Midbrain (tissue), 1 donor: Measurements from ENCODE around the gene C3orf70.

Experiments
- DNase-seq: peaks from one replicate; lab custom pipeline; 2025; lab: John Stamatoyannopoulos, UW

Gene C3orf70

DNA sequence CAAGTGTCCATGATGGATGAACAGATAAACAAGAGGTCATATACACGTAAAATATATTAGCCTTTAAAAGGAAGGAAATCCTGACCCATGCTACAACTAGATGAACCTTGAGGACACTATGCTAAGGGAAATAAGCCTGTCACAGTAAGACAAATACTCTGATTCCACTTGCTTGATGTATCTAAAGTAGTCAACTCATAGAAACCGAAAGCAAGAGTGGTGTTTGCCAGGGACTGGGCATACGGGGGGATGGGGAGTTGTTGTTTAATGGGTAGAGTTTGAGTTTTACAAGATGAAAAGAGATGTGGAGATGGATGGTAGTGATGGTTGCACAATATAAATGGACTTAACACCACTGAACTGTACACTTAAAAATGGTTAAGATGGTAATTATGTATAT lies 65.4 kb downstream of the C3orf70 start:
- DNase-seq, result no peak

DNA sequence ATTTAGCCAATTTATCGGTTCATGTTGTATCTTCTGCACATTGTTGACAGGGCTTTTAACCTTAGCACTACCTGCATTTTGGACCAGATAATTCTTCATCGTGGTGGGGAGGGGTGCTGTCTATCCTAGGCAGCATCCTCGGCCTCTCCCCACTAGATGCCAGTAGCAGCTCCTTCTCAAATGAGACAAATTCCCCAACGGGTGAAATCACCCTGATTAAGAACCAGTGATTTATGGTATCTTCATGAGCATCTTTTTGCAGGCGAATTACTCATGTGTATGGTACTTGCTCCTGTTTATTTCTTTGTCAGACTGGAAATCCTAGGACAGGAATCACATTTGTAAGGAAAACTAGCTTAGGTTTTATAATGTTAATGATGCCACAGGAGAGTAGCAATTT lies 68.0 kb downstream of the C3orf70 start:
- peak; percentile 27 for DNase-seq

DNA sequence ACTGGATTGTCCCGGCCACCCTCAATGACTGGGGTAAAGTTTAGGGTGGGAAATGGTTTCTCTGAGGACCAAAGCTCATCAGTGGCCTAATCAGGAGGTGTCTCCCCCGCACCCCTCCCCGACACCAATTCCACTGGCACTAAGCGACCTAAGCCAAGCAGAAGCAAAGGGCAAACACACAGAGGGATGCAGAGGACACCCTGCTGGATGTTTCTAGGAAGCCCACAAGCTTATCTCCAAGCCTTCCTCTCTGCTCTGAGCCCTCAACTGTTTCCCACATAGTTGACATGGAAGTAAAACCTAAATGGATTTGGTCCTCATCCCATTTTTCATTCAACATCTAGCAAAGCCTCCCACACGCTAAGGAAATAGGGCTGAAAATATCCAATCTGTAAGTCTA lies 68.5 kb downstream of the C3orf70 start:
- no peak for DNase-seq

DNA sequence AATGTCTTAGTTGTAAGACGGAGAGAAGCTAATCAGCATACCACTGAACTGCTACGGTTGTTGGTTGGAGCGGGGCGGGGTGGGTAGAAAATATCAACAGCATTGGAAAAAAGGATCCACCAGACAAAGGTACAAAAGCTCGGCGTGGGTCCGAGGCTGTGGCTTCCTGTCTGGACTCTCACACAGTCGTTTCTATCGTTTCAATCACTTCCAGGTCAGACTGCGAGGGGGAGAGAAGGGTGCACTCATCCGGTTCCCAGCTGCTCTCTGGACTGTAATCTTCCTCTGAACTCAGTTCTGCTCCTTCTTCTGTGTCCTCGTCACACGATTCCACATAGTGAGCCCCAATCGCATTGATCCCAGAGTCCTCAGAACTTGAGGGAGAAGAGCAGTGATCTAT lies 70.0 kb downstream of the C3orf70 start:
- no peak for DNase-seq

DNA sequence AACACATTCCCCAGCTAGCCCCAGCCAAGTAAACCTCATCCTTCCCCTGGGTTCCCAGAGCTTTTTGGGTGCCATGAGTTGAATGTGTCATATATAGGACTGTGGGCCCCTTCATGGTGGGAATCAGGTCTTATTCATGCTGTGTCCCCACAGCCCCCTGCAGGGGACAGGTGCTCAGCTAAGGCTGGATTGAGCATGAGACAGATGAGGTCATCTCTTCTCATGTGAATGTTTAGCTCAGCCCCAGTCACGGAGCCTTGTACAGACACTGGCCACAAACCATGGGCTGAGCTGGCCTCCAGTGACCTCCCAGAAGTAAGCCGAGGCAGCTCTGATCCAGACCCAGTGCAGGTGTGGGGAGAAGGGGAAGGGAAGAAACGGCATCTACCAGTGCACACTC lies 70.7 kb downstream of the C3orf70 start:
- DNase-seq, result no peak

DNA sequence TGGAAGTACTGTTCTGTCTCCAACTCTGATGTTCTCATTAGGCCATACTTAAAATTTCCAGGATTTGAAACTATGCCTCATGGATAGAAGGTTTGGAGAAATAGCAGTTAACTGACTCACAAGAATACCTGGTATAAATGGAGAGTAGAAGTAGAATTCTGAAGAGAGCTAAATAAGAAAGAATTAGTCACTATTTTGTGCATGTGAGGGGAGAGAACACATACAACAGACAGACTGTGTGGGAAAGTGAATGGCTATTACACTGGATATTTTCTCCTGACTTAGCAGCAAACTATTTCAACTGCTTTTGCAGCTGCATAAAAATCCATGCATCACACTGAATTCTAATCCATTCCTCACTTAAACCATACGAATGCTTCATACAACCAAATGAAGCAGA lies 71.3 kb downstream of the C3orf70 start:
- DNase-seq, result no peak

DNA sequence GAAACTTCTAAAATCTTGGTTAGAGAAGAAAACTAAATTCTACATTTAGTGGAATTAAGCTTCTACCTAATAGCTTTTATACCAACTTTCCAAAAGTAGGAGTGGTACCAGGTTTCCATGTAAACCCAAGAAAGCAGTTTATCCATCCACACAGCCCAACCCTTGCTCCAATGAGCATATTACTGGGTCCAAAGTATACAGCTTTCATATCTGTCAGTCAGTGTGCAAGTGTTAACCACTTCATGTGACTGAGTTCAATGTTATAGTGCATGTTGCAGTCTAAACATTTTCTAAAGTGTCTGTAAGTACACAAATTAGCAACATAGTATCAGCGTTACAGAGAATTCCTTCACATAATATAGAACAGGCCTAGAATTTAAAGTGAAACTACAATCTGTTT lies 73.2 kb downstream of the C3orf70 start:
- DNase-seq, result no peak

DNA sequence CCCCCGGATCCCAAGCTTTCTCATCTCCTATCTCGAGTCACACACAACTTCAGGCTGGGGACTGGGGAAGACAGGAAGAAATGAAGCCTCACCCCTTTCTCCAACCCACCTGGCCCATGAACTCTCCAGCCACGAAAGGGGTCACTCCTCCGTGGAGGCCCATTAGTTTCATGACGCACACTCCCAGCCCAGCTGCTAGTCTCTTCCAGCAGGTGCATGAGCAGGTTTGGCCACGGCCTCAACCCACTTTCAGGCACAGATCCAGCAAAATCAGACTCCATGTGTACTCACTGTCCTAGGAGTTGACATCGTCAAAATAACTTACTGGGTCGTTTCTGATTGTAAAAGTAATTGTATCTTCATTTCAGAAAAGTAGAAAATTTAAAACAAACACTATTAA lies 76.6 kb downstream of the C3orf70 start:
- DNase-seq, result no peak

DNA sequence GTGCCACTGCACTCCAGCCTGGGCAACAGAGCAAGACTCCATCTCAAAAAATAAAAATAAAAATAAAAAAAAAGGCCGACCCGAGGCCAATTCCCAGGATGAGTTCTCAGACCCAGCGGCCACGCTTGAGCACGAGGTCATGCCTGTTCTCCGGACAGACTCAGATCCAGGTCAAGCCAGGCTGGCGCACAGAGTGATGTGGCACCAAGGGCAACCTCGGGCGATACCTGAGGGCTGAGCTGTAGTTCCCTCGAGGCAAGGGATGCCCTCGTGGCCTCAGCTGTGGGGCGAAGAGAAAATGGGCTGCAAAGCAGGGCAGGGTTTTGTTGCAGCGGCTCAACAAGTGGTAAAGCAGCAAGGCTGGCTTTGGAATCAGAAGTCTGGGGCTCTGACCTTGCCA lies 77.3 kb downstream of the C3orf70 start:
- DNase-seq, result no peak

DNA sequence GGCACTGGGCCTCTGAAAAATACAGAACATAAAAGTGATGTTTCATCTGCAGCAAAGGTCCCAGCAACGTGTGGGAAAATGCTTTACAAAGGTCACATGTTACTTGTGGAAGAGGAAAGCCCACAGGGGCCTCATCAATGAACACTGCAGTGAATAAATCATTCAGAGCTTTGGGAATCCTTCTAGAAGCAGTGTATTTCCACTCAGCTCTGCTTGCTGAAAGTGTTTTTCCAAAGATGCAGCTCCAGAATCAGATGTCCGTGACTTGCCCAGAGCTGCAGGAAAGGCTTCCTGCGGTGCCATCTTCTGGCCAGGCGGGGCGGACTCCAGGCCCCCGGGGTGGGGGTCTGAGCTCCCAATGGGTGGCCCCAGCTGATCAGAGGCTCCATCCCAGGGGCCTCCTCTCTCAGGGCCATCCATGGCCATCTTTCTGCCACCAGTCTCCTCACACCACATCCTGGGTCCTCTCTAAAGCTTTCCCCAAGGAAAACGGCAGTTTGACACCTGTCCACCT lies 81.5 kb downstream of the C3orf70 start:
- DNase-seq, result no peak

DNA sequence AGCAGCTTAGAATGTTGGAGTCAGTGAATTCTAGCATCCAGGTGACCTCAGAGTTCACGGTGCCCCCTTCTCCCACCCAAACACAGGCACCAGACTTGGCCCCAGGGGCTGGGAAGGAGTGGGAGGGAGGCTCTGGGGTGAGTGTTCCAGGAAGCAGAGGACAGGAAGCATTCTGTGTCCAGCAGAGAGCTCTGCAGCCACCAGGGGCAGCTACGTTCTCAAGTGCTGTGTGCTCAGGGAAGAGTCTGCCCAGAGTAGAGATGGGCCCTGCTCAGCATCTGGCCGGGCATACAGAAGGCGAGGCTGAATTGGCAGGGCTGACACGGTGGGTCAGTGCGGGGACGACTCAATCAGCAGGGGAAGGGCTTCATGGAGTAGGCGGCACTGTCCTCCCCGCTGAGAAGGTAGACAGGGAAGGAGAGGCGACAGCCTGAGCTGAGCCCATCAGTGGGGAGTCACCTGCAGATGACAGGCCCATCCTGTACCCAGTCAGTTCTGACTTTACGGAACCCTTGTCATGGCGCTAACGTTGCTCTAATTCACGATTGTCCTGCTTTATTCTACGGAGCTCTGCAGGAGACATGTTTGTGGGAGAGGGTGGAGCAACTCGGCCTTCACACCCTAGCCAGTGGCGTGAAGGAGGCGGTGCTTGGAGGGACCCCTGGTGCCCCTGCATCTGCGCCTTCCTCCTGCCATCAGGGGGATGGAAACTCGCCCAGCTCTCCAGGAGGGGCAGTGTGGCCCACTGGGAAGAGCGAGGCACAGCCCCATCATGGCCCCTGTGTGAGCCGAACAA lies 82.2 kb downstream of the C3orf70 start:
- DNase-seq, result no peak

DNA sequence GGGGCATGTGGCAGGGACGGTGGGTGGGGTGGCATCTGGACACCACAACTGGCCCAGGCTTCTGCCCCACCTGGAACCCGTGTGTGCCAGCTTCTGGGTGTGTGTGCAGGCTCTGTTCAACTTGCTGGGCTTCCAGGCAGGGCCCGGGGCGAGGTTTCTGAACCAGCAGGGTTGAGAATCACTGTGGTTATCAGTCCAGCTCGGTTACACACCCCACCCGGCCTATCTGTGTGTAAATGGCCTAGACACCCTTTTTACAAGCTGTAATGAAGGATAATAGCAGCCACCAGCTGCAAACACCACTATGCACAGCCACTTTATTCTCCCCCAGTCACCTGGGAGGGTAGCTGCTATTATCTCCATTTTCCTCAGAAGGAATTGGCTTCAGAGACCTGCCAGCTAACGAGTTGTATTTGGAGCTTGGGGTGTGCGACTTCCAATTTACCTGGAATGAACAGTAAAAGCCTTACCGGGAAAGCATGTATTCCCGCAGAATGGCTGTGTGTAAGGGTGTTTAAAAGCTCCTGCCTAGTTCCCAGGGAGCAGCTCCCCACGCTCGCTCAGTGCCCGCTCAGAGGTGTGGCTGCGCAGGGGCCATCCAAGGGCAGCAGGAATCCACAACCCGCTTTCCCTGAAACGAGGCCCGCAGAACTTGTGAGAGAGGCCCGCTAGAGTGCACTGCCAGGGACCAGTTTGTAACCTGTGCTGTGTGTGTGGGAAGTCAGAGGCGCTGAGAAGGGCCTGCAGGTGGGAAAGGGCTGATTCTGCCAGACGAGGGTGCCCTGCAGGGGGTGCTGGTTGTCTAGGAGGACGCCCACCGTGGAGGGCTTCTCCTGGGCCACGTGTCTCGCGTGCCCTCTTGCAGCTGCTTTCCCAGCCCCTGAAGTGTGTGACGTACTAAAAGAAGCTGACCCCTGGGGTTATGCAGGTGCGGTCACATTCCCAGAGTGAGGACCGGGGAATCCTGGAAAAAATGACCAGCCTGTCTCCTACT lies 83.5 kb downstream of the C3orf70 start:
- DNase-seq, result no peak

DNA sequence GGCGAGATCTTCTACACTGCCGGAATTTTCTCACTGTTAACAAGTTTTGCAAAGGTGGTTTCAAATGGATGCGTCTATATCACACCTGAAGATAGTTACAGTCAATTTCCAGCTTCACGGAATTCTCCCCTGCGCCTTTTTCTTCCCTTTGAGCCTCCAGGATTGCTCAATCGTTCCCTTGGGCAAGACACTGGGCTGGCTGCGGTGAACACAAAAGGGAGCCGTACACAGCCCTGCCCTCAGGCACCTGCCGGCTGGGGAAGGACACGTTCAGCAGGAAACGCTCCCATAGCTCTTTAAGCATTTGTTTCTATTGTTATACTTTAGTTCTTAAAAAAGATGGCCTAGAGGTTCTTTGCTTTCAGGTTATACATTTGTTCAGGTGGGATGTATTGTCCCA lies 85.7 kb downstream of the C3orf70 start:
- no peak for DNase-seq

DNA sequence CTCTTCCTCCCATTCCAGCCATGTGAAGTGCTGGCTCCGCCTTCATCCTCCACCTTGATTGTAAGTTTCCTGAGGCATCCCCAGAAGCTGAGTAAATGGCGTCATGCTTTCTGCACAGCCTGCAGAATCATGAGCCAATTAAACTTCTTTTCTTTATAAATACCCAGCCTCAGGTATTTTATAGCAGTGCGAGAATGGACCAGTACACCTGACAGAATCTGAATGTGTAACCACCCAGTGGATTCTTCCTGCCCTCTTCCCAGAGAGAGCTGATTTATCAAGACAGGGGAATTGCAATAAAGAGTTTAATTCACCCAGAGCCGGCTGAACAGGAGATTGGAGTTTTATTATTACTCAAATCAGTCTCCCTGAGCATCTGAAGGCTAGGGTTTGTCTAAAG lies 86.6 kb downstream of the C3orf70 start:
- no peak for DNase-seq

DNA sequence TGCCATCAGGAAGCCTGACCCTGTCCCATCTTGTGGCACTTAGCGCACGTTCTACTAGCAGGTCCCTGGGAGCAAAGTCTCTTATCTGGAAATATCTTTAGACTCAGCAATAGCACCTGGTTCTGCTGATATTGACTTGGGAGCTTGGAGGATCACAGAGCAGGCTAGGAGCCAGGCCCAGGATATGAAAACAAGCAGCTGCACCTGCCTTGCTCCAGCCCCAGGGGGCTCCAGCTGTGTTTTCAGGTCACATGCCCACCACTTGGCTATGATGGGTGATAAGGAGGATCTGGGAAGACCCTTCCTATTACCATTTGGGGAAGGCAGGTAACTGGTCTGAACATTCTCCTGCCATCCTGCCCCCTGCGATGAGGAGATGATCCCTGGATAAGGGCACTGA lies 87.8 kb downstream of the C3orf70 start:
- DNase-seq, result no peak

DNA sequence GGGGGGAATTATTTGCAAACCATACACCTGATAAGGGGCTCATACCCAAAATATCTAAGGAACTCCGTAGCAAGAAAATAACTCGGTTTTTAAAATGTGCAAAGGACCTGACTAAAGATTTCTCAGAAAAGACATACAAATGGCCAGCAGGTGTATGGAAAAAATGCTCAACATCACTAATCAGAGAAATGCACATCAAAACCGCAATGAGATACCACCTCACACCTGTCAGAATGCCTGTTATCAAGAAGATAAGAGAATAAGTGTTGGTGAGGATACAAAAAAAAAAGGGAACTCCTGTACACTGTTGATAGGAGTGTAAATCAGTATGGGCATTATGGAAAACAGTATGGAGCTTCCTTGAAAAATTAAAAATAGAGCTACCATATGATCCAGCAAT lies 89.4 kb downstream of the C3orf70 start:
- no peak for DNase-seq

DNA sequence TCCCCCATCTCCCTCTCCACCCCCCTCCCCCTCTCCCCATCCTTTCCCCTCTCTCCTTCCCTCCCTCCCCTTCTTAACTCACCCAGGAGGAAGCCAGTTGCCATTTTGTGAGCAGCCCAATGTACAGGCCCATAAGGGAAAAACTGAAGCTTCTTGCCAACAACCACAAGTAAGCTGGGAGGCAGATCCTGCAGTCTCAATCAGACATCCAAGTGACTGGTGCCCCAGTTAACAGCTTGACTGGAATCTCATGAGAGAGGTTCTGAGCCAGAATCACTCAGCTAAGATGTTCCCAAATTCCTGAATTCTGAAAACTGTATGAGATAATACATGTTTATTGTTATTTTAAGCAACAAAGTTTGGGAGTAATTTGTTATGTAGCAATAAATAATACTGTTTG lies 90.7 kb downstream of the C3orf70 start:
- DNase-seq, result no peak

DNA sequence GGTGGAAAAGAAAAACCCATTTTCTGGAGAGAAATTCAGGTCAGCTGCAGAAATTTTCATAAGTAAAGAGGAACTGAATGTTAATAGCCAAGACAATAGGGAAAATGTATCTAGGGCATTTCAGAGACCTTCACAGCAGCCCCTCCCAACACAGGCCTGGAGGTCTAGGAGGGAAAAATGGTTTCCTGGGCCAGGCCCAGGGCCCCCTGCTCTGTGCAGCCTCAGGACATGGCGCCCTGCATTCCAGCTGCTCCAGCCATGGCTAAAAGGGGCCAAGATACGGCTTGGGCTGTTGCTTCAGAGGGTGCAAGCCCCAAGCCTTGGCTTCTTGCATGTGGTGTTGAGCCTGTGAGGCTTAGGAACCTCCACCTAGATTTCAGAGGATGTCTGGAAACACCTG lies 92.2 kb downstream of the C3orf70 start:
- no peak for DNase-seq

DNA sequence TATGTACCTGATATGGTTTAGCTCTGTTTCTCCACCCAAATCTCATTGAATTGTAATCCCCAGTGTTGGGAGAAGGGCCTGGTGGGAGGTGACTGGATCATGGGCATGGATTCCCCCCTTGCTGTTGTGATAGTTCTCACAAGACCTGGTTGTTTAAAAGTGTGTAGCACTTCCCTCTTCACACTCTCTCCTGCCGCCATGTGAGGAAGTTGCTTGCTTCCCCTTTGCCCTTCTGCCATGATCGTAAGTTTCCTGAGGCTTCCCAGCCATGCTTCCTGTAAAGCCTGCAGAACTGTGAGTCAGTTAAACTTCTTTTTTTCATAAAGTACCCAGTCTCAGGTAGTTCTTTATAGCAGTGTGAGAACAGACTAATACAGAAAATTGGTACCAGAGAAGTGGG lies 93.1 kb downstream of the C3orf70 start:
- no peak for DNase-seq

DNA sequence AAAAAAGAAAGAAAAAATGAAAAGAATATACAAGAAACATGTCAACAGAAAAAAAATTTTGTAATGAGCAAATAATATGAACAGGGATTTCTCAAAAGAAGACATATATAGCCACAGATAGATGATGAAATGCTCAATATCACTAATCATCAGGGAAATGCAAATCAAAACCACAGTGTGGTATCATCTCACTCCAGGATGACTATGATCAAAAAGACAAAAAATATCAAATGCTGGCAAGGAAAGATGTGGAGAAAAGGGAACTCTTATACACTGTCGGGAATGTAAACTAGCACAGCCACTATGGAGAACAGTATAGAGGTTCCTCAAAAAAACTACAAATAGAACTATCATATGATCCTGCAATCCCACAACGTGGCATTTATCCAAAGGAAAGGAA lies 94.1 kb downstream of the C3orf70 start:
- DNase-seq, result no peak

DNA sequence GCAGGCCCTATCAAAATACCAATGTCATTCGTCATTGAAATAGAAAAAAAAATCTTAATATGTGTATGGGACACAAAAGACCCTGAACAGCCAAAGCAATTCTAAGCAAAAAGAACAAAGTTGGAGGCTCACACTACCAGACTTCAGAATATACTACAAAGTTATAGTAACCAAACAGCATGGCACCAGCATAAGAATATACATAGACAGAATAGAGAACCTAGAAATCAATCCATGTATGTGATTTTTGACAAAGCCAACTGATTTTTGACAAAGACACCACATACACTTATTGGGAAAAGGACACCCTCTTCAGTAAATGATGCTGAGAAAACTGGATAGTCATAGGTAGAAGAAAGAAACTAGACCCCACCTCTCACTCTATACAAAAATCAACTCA lies 95.0 kb downstream of the C3orf70 start:
- DNase-seq, result no peak

DNA sequence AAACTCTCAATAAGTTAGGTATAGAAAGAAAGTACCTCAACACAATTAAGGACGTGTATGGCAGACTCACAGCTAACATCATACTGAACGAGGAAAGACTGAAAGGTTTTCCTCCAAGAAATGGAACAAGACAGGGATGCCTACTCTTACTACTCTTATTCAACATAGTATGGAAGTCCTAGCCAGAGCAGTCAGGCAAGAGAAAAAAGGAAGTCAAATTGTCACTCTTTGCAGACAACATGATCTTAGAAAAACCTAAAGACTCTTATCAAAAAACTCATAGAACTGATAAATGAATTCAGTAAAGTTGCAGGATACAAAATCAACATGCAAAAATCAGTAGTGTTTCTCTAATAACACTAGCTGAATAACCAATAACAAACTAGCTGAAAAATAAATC lies 96.0 kb downstream of the C3orf70 start:
- DNase-seq, result no peak

DNA sequence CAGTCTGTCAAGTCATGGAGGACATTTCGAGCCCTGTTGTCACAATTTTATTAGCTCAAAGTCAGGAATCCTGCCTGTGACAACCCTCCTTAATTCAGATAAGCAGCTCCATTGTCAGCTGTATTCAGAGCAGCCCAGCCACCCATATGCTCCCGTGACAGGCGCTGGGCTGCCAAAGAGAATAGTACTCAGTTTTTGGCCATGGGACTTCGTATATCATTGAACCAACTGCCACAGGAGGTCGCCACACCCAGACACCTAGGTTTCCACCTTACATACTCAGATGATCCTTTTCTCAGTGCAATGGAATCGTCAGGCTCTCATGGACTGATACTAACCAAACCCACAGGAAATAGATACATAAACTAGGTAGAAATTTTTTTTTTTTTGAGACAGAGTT lies 100.2 kb downstream of the C3orf70 start:
- no peak for DNase-seq
